Activated naive CD4-positive, alpha-beta T cell treated with anti-CD3 and anti-CD28 coated beads for 36 hours (primary cell): ENCODE measurements around the gene PITPNC1. TPM values are rescaled to one million over a fixed set of nuclear protein-coding genes. Genes with fewer than 3 reads are reported as not detected.
A peak's percentile ranks its signal among the peaks of the same experiment; 100 is the strongest.

Experiments
- CTCF ChIA-PET: fragments of 350-600 bp; sonication (Branson Sonifier 250); formaldehyde crosslinking; loops from one replicate; lab custom pipeline; 2021; ENCODE audit warnings: antibody characterized with exemption; lab: Charles Lee
- DNase-seq: peaks from one replicate; pipeline ENCODE4 v3.0.0-alpha.2; 2020
- H3K27ac Mint-ChIP-seq: one replicate; pipeline ENCODE4 v1.8.0; 2021; ENCODE audit warnings: mild to moderate bottlenecking, mixed read lengths
- H3K27me3 Mint-ChIP-seq: one replicate; pipeline ENCODE4 v1.8.0; 2021; ENCODE audit warnings: low read depth, mixed read lengths
- H3K36me3 Mint-ChIP-seq: one replicate; pipeline ENCODE4 v1.8.0; 2021; ENCODE audit warnings: low read depth, mixed read lengths
- H3K4me1 Mint-ChIP-seq: one replicate; pipeline ENCODE4 v1.8.0; 2021; ENCODE audit warnings: low read depth, mixed read lengths
- H3K4me3 Mint-ChIP-seq: one replicate; pipeline ENCODE4 v1.8.0; 2021; ENCODE audit warnings: mild to moderate bottlenecking, moderate library complexity, mixed read lengths
- H3K9me3 Mint-ChIP-seq: one replicate; pipeline ENCODE4 v1.8.0; 2021; ENCODE audit warnings: mixed read lengths
- intact Hi-C: fragments of 100-400 bp; cut with micrococcal nuclease; formaldehyde crosslinking; loops from one replicate; pipeline ENCODE4 v1.15.1; 2023
- total RNA-seq, 2 experiments: library from RNA; stranded (reverse); gene quantifications; one replicate each; pipeline ENCODE4 v1.2.3, GENCODE V29; 2021

The PITPNC1 gene
- total RNA-seq, 2 experiments from 2014 or later = 58.7 to 60.0 TPM

GRCh38 chr17:67680445-67681224 is 303.6 kb downstream of the PITPNC1 start:
- Mint-ChIP-seq H3K27ac (no peak overlapping the region), H3K36me3 (peaks cover 5% of the 10 kb centered on the region), H3K4me1 (peaks cover 17% of the 10 kb centered on the region), H3K9me3 (no peaks in the 10 kb centered on the region), H3K4me3 (no peak overlapping the region), H3K27me3 (no peaks in the 10 kb centered on the region)
- intact Hi-C loops = no loop called here
- no peak for DNase-seq
- CTCF ChIA-PET = interaction anchor here (0.6 kb wide), 1 partner anchor 65 kb away, joined by 3 read pairs; no protein-coding TSS in a partner anchor

GRCh38 chr17:67682196-67682595 is 305.1 kb downstream of the PITPNC1 start:
- Mint-ChIP-seq H3K4me3 (no peak overlapping the region), H3K27me3 (no peaks in the 10 kb centered on the region), H3K4me1 (peaks cover 17% of the 10 kb centered on the region), H3K36me3 (peaks cover 5% of the 10 kb centered on the region), H3K9me3 (no peaks in the 10 kb centered on the region), H3K27ac (no peak overlapping the region)
- CTCF ChIA-PET = no interaction called here
- intact Hi-C loops = no loop called here
- no peak for DNase-seq

GRCh38 chr17:67685351-67685750 is 308.3 kb downstream of the PITPNC1 start:
- H3K4me1 Mint-ChIP-seq = peaks cover 11% of the 10 kb centered on the region
- H3K4me3 Mint-ChIP-seq = no peak overlapping the region
- intact Hi-C loops = no loop called here
- H3K27me3 Mint-ChIP-seq = no peaks in the 10 kb centered on the region
- no peaks in the 10 kb centered on the region for H3K9me3 Mint-ChIP-seq
- H3K27ac Mint-ChIP-seq = no peak overlapping the region
- DNase-seq = no peak
- CTCF ChIA-PET = interaction anchor here (1.2 to 7.5 kb wide), 2 partner anchors 306 to 312 kb away, joined by 4 to 87 read pairs; no protein-coding TSS in a partner anchor
- H3K36me3 Mint-ChIP-seq = peaks cover 2% of the 10 kb centered on the region

- Mint-ChIP-seq H3K4me1 (peaks cover 4% of the 10 kb centered on the region), H3K36me3 (no peaks in the 10 kb centered on the region), H3K27me3 (no peaks in the 10 kb centered on the region), H3K9me3 (no peaks in the 10 kb centered on the region), H3K27ac (no peak overlapping the region), H3K4me3 (no peak overlapping the region)
- no peak for DNase-seq
- CTCF ChIA-PET = interaction anchor here (1.4 to 7.5 kb wide), 4 partner anchors 12 to 312 kb away, joined by 4 to 87 read pairs (median 7); no protein-coding TSS in a partner anchor
- intact Hi-C loops = no loop called here
Measured at GRCh38 chr17:67686241-67686640, 309.2 kb downstream of the PITPNC1 start.

DNA sequence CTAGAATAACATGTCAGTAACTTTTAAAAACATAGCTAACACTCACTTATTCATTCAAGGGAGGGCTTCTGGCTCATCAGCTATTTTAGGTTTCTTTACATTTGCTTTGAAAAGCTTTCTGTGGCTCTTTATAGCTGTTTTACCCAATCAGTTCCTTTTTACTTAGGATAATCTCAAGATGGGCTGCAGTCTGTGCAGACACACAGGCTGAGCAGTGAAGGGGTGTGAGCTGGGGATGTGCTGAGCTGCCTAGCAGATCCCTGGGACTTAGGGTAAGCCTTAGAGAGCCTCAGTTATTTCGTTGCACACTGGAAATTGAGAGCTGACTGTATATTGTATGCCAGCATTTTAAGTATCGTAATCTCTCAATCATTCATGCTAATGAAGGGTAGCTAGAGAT is 310.4 kb downstream of the PITPNC1 start:
- no peak overlapping the region for H3K27ac Mint-ChIP-seq
- H3K36me3 Mint-ChIP-seq = peaks cover 2% of the 10 kb centered on the region
- no peaks in the 10 kb centered on the region for H3K27me3 Mint-ChIP-seq

GRCh38 chr17:67689534-67690177 is 312.6 kb downstream of the PITPNC1 start:
- CTCF ChIA-PET = interaction anchor here (0.6 to 7.5 kb wide), 10 partner anchors 9 to 316 kb away, joined by 3 to 87 read pairs (median 4); no protein-coding TSS in a partner anchor
- intact Hi-C loops = loop anchor here (1.0 to 2.0 kb wide), 4 partner anchors 87 to 315 kb away; no protein-coding TSS in a partner anchor
- Mint-ChIP-seq H3K27ac (no peak overlapping the region), H3K4me1 (peaks cover 4% of the 10 kb centered on the region), H3K9me3 (no peaks in the 10 kb centered on the region), H3K36me3 (peaks cover 3% of the 10 kb centered on the region), H3K4me3 (no peak overlapping the region), H3K27me3 (no peaks in the 10 kb centered on the region)
- peak; percentile 71 for DNase-seq

More for the DNA sequence above, 310.4 kb downstream of the PITPNC1 start:
- DNase-seq = no peak
- CTCF ChIA-PET = interaction anchor here (0.9 to 7.5 kb wide), 7 partner anchors 11 to 314 kb away, joined by 3 to 87 read pairs (median 6); no protein-coding TSS in a partner anchor
- H3K9me3 Mint-ChIP-seq = no peaks in the 10 kb centered on the region
- intact Hi-C loops = no loop called here
- no peak overlapping the region for H3K4me3 Mint-ChIP-seq
- H3K4me1 Mint-ChIP-seq = peaks cover 4% of the 10 kb centered on the region

GRCh38 chr17:67693811-67694210 is 316.7 kb downstream of the PITPNC1 start:
- H3K4me1 Mint-ChIP-seq = peaks cover 4% of the 10 kb centered on the region
- H3K27ac Mint-ChIP-seq = no peak overlapping the region
- no peak for DNase-seq
- H3K36me3 Mint-ChIP-seq = peaks cover 3% of the 10 kb centered on the region
- intact Hi-C loops = no loop called here
- H3K27me3 Mint-ChIP-seq = no peaks in the 10 kb centered on the region
- CTCF ChIA-PET = interaction anchor here (0.6 to 2.5 kb wide), 2 partner anchors 27 to 319 kb away, joined by 3 to 9 read pairs; no protein-coding TSS in a partner anchor
- H3K9me3 Mint-ChIP-seq = no peaks in the 10 kb centered on the region
- H3K4me3 Mint-ChIP-seq = no peak overlapping the region

DNA sequence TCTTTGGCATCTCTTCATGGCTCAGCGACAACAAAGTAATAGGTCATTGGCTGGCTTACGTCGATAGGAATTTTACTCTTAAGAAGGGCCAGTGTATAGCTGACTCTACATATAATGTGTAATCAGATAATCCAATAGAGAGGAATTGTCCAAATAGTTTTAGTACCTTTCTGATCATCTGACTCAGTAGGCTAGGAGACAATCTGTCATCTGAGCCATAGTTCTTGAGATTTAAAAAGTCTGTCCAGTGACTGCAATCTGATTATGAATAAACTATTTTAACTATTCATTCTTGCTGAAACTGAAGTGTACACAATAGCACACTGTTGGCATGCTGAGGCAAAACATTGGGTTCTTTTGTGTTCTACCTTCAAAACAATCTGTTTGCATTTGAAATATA is 319.3 kb downstream of the PITPNC1 start:
- intact Hi-C loops = no loop called here
- CTCF ChIA-PET = no interaction called here
- Mint-ChIP-seq H3K27ac (no peak overlapping the region), H3K27me3 (no peaks in the 10 kb centered on the region), H3K4me1 (no peaks in the 10 kb centered on the region), H3K36me3 (peaks cover 3% of the 10 kb centered on the region), H3K4me3 (no peak overlapping the region), H3K9me3 (no peaks in the 10 kb centered on the region)
- no peak for DNase-seq

DNA sequence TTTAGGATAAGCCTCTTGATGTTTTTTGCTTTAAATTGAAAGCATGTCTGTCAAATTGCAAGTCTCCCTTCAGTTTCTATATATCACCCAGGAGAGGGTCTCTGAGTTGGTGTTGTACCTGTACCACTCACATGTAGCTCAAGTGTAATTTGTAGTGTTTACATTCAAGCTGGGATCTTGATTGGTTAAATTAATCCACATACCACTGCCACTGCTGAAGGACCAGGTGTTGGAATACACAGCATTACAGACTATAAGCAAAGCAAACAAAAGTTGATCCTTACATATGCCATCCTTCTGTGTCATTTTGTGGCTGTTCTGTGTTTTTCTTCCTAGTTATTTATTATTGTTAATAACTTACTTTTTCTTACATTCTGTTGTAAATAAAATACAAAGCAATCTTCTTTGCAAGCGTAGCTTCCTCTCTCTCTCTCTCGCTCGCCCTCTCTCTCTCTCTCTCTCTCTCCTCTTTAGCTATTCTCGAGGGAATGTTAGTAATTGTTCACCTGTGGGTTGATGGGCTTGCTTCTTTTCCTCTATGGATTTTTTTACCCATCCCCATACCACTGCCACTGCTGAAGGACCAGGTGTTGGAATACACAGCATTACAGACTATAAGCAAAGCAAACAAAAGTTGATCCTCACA is 319.9 kb downstream of the PITPNC1 start:
- Mint-ChIP-seq H3K27ac (no peak overlapping the region), H3K36me3 (peaks cover 3% of the 10 kb centered on the region), H3K4me3 (no peak overlapping the region), H3K4me1 (no peaks in the 10 kb centered on the region), H3K9me3 (no peaks in the 10 kb centered on the region), H3K27me3 (no peaks in the 10 kb centered on the region)
- intact Hi-C loops = no loop called here
- DNase-seq = no peak
- CTCF ChIA-PET = interaction anchor here (0.5 kb wide), 1 partner anchor 325 kb away, joined by 4 read pairs; no protein-coding TSS in a partner anchor

DNA sequence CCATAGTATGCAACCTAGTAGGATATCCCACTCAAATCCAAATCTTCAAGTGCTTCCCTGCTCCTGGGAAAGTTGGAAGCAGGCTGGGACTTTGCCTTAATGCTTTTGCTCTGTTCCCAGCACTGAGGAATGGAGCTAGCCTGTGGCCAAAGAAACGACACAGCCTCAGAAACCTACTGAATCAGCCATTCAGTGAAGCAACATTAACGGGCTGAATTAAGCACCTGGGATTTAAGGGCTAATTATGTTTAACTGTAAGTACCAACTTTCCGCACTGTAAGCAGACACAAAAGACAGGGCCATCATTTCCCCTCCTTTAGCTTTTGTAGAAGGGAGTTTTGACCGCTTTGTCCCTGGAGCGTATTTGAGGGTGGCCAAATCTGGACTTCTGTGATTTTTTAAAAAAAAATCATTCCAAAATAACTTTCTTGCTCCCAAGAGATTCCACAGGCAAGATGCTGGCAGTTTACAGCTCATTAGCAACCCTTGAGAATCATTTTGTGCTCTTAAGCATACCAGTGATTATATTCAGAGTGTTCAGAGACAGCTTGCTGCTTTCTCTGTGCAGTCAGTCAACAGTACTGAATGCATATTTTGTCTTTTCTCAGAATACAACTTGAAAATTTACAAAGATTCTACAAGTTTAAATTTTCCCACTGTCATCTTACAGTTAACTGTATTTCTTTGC is 323.1 kb downstream of the PITPNC1 start:
- intact Hi-C loops = no loop called here
- H3K27me3 Mint-ChIP-seq = no peaks in the 10 kb centered on the region
- H3K27ac Mint-ChIP-seq = no peak overlapping the region
- CTCF ChIA-PET = interaction anchor here (1.1 to 1.9 kb wide), 4 partner anchors 10 to 326 kb away, joined by 3 to 6 read pairs (median 6); no protein-coding TSS in a partner anchor
- no peaks in the 10 kb centered on the region for H3K9me3 Mint-ChIP-seq
- H3K4me3 Mint-ChIP-seq = no peak overlapping the region
- no peak for DNase-seq
- no peaks in the 10 kb centered on the region for H3K36me3 Mint-ChIP-seq
- H3K4me1 Mint-ChIP-seq = no peaks in the 10 kb centered on the region

DNA sequence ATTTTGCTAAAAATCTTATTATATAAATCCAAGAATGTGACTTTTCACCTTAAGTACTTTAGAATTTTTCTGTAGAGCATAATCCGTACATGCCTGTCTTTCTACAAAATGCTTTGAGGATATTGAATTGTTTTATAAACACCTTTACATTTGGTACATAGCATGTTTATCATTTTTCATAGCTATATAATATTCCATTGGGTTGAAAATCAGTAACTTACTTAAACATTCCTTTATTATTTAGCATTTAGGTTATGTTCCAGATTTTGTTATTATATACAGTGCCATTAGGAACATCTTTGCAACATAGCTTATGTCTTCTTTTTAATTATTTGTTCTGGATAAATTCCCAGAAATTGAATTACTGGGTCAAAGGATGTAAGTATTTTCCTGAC is 323.6 kb downstream of the PITPNC1 start:
- no peaks in the 10 kb centered on the region for H3K9me3 Mint-ChIP-seq
- CTCF ChIA-PET = interaction anchor here (1.1 to 1.9 kb wide), 3 partner anchors 11 to 16 kb away, joined by 3 to 6 read pairs (median 5); no protein-coding TSS in a partner anchor
- intact Hi-C loops = no loop called here

More for the DNA sequence above, 323.6 kb downstream of the PITPNC1 start:
- Mint-ChIP-seq H3K4me1 (no peaks in the 10 kb centered on the region), H3K27ac (no peak overlapping the region), H3K4me3 (no peak overlapping the region), H3K27me3 (no peaks in the 10 kb centered on the region), H3K36me3 (no peaks in the 10 kb centered on the region)
- DNase-seq = no peak
